ENCODE data around the gene INAFM2.

- no peak for TF ChIP-seq POLR2AphosphoS5 (IDR thresholded peaks at IDR 0.05; ENCODE audit: low read depth, low read length)
- no peak for TF ChIP-seq POLR2A (IDR thresholded peaks at IDR 0.05; ENCODE audit: borderline replicate concordance, extremely low read depth, insufficient read depth, insufficient read length)
- no peak for TF ChIP-seq SP1 (IDR thresholded peaks at IDR 0.05; ENCODE audit: low read depth)
- no peak for TF ChIP-seq FOSL1 (IDR thresholded peaks at IDR 0.05; ENCODE audit: low read depth)
- TF ChIP-seq CTCF (IDR thresholded peaks at IDR 0.05 in 2 of 3, conservative IDR thresholded peaks at IDR 0.05 in 1 of 3; ENCODE audit: borderline replicate concordance in 1 of 3, insufficient read depth in 1 of 3, low read depth in 2 of 3, low read length in 2 of 3) = no peak
- TF ChIP-seq EZH2 (IDR thresholded peaks at IDR 0.05) = no peak
- no peak for TF ChIP-seq YY1 (IDR thresholded peaks at IDR 0.05; ENCODE audit: extremely low read depth, insufficient replicate concordance, low read depth, low read length)
- TF ChIP-seq MAX (IDR thresholded peaks at IDR 0.05) = no peak
- no peak for TF ChIP-seq EZH2phosphoT487 (IDR thresholded peaks at IDR 0.05; ENCODE audit: borderline replicate concordance)
These were observed 19.2 kb downstream of the INAFM2 start for GRCh38 chr15:40342416-40343320.

Data from HCT116 (cell line).